ENCODE results near the gene CARD11.

Gene CARD11

GRCh38 chr7:2860627-2861133 lies 183.0 kb downstream of the CARD11 start:
- TF ChIP-seq SIN3A (IDR thresholded peaks at IDR 0.05; ENCODE audit: borderline replicate concordance, insufficient read depth, low read length) (no peak), FOXP2 (optimal IDR thresholded peaks at IDR 0.05; ENCODE audit: borderline replicate concordance, extremely low read depth, extremely low read length, insufficient read depth) (no peak), TAF1 (IDR thresholded peaks at IDR 0.05; ENCODE audit: borderline replicate concordance, insufficient read depth, low read length) (no peak), POLR2AphosphoS5 (IDR thresholded peaks at IDR 0.05; ENCODE audit: low read depth, low read length) (no peak), REST (IDR thresholded peaks at IDR 0.05; ENCODE audit: insufficient read depth in 1 of 2, low read depth in 2 of 2, low read length in 2 of 2) (no peak)

GRCh38 chr7:2859952-2860351 lies 183.7 kb downstream of the CARD11 start:
- no peak for TF ChIP-seq SIN3A (IDR thresholded peaks at IDR 0.05; ENCODE audit: borderline replicate concordance, insufficient read depth, low read length)
- TF ChIP-seq REST (IDR thresholded peaks at IDR 0.05; ENCODE audit: insufficient read depth in 1 of 2, low read depth in 2 of 2, low read length in 2 of 2): no peak

- TF ChIP-seq FOXP2 (optimal IDR thresholded peaks at IDR 0.05; ENCODE audit: borderline replicate concordance, extremely low read depth, extremely low read length, insufficient read depth) (no peak), POLR2AphosphoS5 (IDR thresholded peaks at IDR 0.05; ENCODE audit: low read depth, low read length) (no peak), SIN3A (IDR thresholded peaks at IDR 0.05; ENCODE audit: borderline replicate concordance, insufficient read depth, low read length) (no peak), REST (IDR thresholded peaks at IDR 0.05; ENCODE audit: insufficient read depth in 1 of 2, low read depth in 2 of 2, low read length in 2 of 2) (no peak), TAF1 (IDR thresholded peaks at IDR 0.05; ENCODE audit: borderline replicate concordance, insufficient read depth, low read length) (no peak)
Measured at GRCh38 chr7:2858621-2859020, 185.0 kb downstream of the CARD11 start.

GRCh38 chr7:2856388-2857169 lies 187.1 kb downstream of the CARD11 start:
- TF ChIP-seq FOXP2 (optimal IDR thresholded peaks at IDR 0.05; ENCODE audit: borderline replicate concordance, extremely low read depth, extremely low read length, insufficient read depth) (no peak), SIN3A (IDR thresholded peaks at IDR 0.05; ENCODE audit: borderline replicate concordance, insufficient read depth, low read length) (no peak)

Data from PFSK-1 (cell line).